Epithelial cell of esophagus (primary cell): ENCODE data around the gene FARSB.

Experiments
- DNase-seq: peaks from one replicate; pipeline ENCODE4 v3.0.0; 2010; ENCODE audit warnings: low read depth
- H3K4me3 ChIP-seq: 2 replicates; pipeline ENCODE4 v1.5.1; 2011; ENCODE audit warnings: mild to moderate bottlenecking, low read length, control low read depth
- TF ChIP-seq, protein P1 (sequence below): IDR thresholded peaks from 2 replicates; pipeline ENCODE4 v1.5.1; 2011; ENCODE audit warnings: low read depth, mild to moderate bottlenecking, low read length, control low read depth, inconsistent platforms; ENCODE audit not compliant: insufficient read depth; ENCODE audit errors: missing control alignments

The FARSB gene

DNA sequence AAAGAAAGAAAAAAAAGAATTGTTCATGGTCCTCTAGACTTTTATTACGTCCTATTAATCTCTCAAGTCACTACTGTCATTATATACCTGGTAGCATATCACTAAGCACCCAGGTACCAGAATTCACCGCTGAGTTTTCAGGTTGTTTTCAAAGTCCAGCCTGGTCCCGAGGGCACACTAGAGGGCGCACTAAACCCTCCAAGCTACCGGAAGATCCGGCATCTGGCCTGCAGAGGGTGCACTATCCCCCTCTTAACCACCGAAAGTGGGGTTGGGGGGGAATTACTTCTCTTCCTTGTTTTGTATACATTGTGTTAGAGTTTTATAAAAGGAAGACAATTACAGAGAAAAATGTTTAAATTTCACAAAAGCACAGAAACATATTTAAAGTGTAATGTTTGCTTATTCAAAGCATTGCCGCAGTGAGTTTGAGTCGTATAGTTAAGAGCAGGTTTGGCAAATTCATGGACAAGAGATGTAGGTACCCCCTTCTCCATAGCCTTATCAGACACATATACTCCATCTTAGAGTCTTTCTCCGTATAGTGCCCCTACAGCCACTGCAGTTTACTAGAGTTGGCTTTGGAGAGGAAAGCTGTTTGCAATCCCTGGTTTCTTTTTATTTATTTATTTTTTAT lies 34.8 kb upstream of the FARSB start:
- TF ChIP-seq, protein P1, sequence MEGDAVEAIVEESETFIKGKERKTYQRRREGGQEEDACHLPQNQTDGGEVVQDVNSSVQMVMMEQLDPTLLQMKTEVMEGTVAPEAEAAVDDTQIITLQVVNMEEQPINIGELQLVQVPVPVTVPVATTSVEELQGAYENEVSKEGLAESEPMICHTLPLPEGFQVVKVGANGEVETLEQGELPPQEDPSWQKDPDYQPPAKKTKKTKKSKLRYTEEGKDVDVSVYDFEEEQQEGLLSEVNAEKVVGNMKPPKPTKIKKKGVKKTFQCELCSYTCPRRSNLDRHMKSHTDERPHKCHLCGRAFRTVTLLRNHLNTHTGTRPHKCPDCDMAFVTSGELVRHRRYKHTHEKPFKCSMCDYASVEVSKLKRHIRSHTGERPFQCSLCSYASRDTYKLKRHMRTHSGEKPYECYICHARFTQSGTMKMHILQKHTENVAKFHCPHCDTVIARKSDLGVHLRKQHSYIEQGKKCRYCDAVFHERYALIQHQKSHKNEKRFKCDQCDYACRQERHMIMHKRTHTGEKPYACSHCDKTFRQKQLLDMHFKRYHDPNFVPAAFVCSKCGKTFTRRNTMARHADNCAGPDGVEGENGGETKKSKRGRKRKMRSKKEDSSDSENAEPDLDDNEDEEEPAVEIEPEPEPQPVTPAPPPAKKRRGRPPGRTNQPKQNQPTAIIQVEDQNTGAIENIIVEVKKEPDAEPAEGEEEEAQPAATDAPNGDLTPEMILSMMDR: peak; percentile 100
- peak; percentile 76 for DNase-seq

DNA sequence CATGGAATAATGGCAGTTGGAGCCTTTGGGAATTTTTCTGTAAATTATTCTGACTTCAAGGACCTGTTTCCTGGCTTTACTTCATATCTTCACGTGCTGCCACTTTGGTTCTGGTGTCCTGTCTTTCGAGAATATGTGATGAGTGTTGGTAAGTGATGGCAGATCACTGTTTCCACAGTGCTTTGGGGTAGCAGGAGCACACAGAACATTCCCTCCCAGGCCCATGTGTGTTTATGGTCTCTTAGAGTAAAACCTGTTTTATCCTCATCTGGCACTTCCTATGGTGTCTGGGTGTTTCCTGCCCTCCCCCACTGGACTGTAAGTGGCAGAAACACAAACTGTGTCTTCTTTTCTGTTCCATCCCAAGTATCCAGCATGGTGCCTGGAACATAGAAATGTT lies 33.4 kb upstream of the FARSB start:
- TF ChIP-seq, protein P1: no peak
- no peak overlapping the region for H3K4me3 ChIP-seq
- no peak for DNase-seq

More for the DNA sequence above, 34.8 kb upstream of the FARSB start:
- H3K4me3 ChIP-seq: no peak overlapping the region

DNA sequence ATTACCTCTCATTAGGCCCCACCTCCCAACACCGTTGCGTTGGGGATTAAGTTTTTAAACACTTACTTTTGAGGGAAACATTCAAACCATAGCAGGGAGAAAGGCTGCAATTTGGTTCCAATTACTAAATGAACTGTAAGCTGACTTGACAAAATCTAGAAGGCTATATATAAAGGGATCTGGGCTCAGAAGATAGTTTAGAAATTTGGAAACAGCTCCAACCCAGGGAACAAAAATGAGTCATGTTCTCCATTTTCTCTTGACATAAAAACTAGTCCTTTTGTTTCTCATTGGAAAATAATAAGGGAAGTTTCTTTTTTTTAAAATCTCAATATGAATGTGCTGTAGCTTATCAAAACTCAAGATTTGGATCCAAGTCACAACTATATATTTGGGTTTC lies 33.0 kb upstream of the FARSB start:
- no peak overlapping the region for H3K4me3 ChIP-seq
- TF ChIP-seq, protein P1: no peak
- DNase-seq: no peak

DNA sequence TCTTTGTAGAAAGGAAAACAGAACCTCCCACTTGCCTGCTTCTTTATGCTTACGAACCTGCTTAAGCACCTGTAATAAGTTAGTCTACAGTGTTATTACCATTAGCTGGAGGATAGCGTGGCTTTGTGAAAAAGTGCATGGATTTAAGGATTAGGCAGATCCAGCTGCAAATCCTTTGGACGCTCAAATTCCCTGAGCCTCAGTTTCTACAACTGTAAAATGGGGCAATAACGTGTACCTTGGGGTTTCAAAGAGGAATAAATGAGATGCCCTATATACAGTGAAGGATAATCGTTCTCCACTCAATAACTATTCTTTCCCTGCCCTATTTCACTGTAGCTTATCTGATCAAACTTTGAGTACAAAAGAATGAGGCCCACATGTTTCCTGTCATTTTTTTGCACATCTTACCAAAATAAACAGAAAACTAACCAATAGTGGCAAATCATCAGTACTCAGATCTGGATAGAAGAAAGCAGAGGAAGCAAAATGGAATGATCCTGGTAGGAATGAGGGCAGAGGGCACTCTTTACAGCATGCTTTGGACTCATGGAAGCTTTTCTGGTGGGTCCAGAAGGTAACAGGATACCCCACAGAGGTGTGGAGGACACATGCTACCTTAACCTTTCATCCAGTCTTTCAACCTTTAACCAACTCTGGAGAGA lies 30.3 kb upstream of the FARSB start:
- DNase-seq: no peak
- H3K4me3 ChIP-seq: no peak overlapping the region
- TF ChIP-seq, protein P1: no peak

DNA sequence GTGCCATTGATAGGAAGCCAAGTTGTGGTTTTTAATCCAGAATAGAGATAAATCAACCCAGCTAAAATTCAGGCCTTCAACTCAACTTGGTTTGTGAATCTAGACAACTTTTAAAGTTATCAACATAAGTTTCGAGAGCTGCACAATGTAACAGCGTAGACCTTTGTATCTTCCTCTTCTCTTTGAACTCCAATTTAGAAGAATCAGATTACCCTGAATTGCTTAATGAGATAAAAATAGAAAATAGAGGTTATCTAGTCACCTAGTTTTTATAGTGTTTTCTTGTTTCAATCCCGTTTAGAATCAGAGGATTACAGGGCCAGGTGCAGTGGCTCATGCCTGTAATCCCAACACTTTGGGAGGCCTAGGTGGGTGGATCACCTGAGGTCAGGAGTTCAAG lies 27.9 kb upstream of the FARSB start:
- H3K4me3 ChIP-seq: no peak overlapping the region
- TF ChIP-seq, protein P1: no peak
- no peak for DNase-seq

DNA sequence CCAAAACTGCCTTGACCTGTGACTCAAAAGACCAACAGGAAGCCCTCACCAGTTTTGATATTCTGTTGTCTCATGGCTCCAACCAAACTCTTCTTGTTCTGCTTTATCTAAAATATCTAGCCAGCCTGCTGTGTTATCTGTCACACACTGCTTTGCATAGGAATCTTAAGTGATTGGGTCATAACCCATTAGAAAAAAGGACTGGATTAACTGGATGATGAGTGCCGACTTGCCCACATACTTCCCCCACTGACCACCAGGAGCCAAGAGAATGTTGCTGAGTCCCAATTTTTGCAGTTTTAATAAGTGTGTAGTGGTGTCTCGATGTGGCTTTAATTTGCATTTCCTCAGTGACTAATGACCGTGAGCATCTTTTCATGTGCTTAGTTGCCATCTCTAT lies 22.1 kb upstream of the FARSB start:
- peak; percentile 24 for DNase-seq
- H3K4me3 ChIP-seq: no peak overlapping the region
- TF ChIP-seq, protein P1: no peak

DNA sequence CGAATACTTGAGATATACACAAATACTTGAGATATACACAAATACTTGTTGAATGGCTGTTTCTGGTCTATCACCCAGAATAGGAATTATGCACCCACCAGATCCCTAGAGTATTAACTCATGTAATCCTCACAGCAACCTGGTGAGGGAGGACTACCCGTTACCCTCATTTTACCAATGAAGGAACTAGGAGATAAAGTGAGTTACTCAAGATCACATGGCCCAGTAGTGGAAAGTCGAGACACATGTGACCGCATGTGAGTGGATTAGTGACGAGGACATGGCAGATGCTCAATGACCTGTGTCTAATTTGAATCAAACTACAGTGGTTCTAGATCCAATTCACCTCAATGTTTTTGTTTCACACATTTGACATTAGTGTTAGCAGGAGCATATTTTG lies 18.0 kb upstream of the FARSB start:
- H3K4me3 ChIP-seq: no peak overlapping the region
- DNase-seq: no peak
- TF ChIP-seq, protein P1: no peak
